Putamen (tissue), 1 donor: ENCODE data around the gene MLLT10.

ENCODE experiments used
- DNase-seq: peaks from one replicate; pipeline ENCODE4 v3.0.0-alpha.2; 2016; ENCODE audit warnings: low spot score

Gene MLLT10

GRCh38 chr10:21516242-21517131 is 17.5 kb upstream of the MLLT10 start:
- DNase-seq = no peak

DNA sequence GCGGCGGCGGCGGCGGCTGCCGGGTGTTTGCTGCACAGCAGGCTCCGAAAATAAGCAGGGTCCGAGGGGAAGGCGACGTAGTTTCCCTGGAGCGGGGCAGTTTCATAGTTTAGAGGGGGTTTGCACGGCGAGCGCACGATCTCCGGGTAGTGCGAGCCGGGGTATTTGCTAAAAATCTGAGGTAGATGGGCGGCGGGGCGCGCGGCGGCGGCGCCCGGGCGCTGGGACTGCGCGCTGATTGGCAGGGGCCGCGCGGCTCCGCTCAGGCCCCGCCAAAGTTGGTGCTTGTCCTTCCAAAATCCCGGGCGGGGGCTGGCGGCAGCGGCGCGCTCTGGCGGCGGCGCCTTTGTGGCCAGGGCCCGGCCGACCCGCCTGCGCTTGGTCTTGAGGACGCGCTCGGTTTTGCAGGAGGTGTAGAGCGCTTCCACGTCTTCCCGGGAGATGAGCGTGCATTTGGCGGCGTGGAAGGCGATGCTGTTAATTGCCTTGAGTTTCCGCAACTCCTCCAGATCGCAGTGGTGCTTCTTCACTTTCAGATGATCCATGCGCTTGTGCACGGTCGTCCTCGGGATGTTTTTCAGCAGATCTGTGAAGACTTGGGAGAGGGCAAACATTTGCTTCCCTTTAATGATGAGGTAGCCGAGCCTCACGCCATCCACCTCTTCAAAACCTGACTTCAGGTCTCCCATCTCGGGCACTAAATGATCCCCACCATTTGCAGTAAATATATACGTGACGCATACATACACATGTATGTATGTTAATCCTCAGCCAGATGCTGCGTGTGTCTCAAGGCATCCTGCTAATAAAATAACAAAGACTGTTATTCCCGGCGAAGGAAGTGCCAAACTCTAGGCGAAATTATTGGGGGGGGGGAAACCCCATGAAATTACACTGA is 16.6 kb upstream of the MLLT10 start:
- no peak for DNase-seq

DNA sequence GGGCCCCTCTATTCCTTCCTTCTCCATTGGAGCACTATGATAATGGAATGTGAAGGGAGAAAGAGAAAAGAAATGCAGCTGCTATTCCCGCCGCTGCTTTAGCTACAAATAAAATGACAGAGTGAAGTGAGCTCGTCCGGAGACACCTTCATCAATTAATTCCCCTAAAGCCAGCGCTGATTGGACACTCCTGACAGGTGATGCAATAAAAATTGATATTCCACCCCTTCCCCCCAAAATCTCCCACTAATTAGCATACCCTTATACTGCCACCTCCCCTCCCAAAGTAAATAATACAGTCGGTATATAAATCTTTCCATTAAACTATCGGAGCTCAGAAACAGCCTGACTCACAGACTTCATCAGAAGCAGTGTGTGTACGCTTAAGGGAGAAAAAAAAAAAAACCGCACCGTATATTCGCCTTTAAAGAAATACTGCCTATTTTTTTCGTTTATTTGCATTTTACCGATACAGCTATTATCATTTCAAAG is 15.8 kb upstream of the MLLT10 start:
- no peak for DNase-seq

GRCh38 chr10:21518641-21519396 is 15.2 kb upstream of the MLLT10 start:
- DNase-seq = no peak

DNA sequence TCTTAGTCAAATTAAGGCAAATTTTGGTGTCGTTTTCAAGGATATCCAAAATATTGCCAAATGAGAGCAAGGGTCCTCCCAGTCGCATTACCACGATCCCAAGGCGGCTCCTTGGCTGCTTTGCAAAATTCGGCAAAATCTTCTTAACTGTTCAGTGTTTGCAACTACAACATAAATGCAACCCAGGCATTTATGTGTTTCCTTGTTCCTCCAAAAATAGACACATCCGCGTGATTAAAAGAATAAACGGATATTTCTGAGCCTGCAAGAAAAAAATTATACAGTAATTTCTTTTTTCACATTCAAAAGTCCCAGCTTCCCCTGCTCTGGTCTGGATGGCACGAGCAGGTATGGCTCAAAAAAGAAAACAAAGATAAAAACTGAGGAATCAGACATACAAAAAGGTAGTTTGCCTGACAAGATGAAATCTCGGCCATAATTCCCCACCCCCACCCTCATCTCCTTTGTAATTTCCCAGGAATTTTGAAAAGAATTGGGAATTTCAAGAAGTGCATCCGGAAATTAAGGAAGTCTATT is 14.6 kb upstream of the MLLT10 start:
- no peak for DNase-seq

- no peak for DNase-seq
These were observed 14.0 kb upstream of the MLLT10 start for GRCh38 chr10:21519941-21520436.

GRCh38 chr10:21520509-21520908 is 13.5 kb upstream of the MLLT10 start:
- no peak for DNase-seq

DNA sequence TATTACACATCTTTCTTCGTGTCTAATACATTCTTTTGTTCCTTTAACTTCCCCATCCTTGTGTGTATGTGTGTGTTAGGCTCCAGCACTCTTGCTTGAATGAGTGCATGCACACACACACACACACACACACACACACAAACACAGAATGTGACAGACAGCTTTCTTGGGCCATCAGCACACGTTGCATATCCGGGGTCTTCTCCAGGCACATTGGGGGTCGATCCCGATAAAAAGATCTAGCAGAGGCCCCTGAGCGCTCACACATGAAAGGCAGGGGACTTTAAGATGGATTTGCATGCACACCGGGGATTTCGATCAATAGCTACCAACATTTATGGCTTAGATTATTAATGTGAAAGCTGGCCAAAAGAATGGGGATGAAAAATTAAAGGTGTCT is 13.1 kb upstream of the MLLT10 start:
- no peak for DNase-seq

DNA sequence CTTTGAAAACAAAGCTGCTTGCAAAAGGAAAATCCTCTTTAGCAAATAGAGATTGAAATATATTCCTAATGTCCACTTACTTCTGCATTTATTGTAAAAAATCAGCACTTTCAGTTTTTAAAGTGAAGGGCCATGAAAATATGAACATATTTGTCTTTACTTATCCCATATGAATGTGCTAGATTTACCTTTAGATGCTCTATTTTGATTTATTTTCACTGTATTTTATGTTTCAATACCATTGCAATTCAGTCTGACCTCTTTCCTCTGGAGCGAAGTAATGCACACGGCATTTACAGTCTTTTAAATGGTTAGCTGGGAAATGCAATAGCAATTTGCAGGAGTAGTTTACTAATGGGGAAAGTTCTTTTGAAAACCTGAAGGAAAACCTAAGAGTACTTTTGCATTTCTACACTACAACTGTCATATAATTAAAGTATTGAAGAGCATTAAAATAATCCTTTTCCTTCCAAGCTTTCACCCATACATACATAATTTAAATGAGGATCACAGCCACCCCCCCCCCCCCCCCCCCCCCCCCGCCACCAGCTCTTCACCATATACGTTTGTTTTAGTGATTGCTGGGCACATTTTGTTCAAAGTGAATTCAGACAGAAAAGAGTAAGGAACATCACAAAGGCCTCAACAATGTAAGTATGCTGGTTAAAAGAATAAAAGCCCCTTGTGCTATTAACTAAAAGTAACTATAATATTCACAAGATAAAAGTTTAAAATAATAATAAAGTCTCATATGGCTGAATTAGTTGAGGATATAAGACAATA is 12.1 kb upstream of the MLLT10 start:
- DNase-seq = no peak

DNA sequence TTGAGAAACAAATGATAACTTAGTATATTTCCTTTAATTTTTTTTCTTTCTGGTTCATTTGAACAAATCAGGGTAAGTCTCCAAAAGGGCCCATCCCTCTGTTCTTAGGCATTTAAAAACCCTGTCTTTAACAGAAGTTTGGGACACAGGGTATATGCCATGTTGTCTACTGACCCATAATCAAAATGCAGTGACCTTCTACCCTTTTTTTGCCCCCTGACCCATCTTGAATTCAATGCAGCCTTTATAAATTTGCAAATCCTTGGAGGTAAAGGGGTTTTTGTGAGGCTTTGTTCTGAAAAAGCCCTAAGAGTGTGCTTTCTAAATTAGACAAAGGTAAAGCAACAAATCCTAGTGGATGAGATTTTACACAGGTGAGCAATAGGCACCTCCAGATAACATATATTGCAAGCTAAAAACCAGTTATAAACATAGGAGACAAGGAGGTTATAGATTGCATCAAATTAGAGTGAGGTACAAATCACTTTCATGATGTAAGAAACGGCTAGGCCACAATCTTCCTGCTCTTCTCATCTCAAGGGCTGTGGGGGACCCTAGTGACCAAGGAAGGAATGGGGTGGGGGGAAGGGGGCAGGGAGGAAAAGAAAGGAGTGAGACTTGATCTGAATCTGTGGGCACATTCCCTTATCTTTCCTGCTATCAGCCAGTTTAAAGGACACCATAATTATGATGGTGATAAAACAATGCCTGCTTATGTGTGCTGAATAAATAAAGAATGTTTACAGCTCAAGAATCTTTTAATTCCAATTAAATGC is 11.2 kb upstream of the MLLT10 start:
- DNase-seq = no peak

- DNase-seq = no peak
These were observed 10.4 kb upstream of the MLLT10 start for GRCh38 chr10:21523557-21524008.

- DNase-seq = no peak
These were observed 9.9 kb upstream of the MLLT10 start for GRCh38 chr10:21524131-21524525.

DNA sequence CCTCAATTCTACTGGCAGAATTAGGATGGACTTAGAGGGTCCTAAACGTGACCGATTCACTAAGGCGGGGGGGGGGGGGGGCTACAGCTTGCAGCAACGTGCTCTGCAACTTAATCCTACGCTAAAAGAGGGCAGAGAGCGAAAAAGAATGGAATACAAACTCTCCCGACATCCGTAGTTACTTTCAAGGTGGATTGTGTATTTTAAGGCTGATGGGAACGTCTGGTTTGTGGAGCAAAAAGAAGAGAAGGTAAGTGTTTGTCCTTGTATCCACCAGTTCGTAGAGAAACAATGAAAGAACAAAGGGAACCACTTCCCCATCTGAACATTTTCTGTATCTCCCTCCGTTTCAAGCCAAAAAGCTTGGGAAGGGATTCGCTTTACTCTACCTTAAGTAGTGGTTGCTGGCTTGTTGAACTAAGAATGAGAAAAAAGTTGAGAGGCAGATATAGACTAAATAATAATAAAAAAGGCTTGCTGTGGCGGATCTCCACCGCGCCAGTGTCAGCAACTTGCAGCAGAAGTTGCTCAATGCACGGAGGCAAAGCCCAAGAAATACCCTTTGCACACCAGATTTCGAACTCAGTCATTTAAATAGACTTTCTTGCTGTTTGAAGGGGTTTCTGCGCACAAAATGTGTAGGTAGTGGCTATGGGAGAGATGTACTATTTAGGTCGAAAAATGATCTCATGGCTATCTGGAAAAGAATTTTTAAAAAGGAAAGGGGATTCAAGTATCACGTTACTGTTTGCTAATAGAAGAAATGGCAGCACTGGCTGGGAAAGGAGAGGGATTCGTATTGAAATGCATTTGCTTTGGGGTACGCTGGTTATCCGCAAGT is 9.3 kb upstream of the MLLT10 start:
- no peak for DNase-seq

DNA sequence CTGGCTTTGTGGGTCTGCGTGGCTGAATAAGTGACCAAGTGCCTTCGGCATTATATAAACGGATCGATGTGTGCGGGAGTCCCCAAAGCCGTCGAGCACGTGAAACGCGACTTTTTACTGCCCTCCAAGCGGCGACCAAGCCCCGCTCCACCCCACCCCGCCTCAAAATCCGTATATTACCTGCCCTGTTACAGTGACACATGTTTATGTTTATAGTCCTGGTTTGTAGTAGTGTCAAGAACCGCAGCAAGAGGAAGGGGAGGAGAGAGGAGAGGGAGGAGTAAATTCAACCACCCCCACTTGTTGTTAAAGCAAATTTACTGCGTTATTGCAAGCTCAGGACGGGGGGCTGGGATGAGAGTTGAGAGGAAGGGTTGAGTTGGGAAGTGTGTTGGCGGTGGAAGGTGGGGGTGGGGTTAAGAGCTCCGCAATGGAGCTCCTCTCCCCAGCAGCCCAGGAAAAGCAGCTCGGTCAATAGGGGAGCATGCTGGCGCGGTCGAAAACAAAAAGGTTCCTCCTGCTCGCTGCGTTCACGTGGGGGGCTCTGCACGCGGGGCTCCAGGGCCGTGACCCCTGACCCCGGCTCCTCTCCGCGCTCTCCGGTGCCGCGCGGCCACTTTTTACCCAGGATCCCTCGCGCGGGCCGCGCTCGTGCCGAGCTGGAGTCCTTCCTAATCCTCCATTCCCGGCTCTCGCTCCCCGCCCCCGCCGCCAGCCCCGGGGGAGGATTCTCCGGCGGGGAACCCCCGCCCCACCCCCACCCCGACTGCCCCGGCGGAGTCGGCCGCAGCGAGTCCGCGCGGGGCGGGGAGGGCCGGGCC is 8.5 kb upstream of the MLLT10 start, which contains the start of gene SKIDA1:
SKIDA1 (minus strand) TSS at position 316 of the 821 bp plus-strand sequence. CDS start 7,860 bp downstream, outside the sequence.
- DNase-seq = peak; percentile 81

DNA sequence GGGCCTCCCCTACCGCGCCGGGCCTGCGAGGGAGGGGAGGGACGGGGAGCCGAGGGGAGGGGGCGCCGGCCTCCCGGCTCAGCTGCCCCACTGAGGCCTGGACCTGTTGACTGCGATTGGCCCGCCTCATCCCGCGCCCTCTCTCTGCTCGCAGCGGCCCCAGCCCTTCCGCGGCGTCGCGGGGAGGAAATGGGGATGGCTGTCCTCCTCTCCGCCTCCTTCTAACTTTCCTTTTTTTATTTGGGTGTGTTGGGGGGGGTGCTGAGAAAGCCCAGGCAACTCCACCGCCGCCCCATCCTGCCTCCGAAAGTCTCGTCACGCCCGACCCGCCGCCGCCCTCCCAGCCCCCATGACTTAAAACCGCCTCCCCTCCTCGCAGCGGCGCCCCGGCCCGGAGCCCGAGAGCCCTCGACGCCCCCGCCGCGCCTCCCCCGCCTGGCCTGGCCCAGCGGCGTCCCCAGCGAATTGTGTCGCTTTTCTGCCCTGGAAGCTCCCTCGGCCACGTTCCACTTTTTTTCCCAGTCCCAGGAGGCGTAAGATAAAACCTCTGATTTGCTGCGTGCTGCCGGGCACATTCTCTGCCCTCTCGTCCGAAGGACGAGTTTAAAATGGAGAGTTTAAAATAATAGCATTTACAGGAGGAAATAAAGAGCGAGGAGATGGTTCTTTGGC is 7.7 kb upstream of the MLLT10 start:
- peak; percentile 78 for DNase-seq

- peak; percentile 73 for DNase-seq
These were observed 7.0 kb upstream of the MLLT10 start for GRCh38 chr10:21526860-21527597.
